Body of pancreas (tissue), 4 donors: Measurements from ENCODE around the gene MAMSTR.

Experiments used
- CTCF ChIP-seq, 7 experiments: fragments of 450-650 bp in 4 of 7; fragments of 200-600 bp in 3 of 7; sonication (generic) in 3 of 7; IDR thresholded peaks; one replicate each; pipeline ENCODE4 v1.5.1; 2016 to 2019; ENCODE audit warnings: antibody characterized with exemption in 7 of 7
- POLR2A ChIP-seq, 3 donors: fragments of 450-650 bp; IDR thresholded peaks; one replicate each; pipeline ENCODE4 v1.6.1; 2016; ENCODE audit warnings: antibody characterized with exemption in 3 of 3, mild to moderate bottlenecking in 2 of 3

- TF ChIP-seq CTCF (IDR thresholded peaks at IDR 0.05) (no peak), POLR2A (IDR thresholded peaks at IDR 0.05) (no peak)
These were observed 25.9 kb upstream of the MAMSTR start for GRCh38 chr19:48745208-48745995.
